ENCODE results near the gene DSN1.
"Not testable (repeated sequence)": the region's sequence is repeated elsewhere in the genome, so short reads cannot be mapped to it uniquely, and the experiment has no call there.

DSN1 gene

GRCh38 chr20:36773597-36774390 is at the start of gene DSN1:
TSS of gene DSN1 (minus strand) at chr20:36773763. CDS start at chr20:36771458, 2,305 bp downstream.
- DNase-seq: peak; percentile 93

DNA sequence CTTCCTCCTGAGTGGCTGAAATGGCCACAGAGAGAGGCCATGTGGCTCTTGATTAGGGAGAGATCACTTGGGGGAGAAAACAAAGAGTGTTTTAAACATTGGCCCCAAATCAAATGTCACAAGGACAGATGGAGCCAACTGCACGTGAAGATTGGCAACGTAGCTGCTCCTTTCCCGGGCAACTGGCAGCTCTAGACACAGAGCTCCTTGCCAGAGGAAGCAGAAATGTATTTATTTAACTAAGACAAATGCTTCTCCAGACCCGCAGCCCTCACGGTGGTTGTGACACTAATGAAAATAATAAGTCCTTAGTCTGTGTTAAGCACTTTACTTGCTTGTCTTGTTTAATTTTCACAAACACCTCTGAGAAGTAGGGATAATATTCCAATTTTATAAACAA is 49.6 kb upstream of the DSN1 start:
- no peak for DNase-seq

GRCh38 chr20:36821964-36822437 is 48.4 kb upstream of the DSN1 start:
- DNase-seq: peak; percentile 18

DNA sequence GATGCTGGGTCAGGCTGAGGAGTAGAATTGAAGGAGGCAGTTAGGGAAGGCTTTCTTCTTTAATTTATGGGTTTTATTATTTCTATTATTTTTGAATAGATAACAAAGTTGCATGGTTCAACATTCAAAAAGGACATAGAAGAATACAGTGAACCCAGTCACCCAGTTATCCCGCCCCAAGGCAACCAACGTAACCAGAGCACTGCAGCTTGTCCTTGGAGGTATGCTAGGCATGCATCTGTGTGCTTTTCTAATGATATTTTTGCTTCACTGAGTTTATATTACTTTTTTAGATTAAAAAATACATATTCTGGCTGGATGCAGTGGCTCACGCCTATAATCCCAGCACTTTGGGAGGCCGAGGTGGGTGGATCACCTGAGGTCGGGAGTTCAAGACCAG is 47.4 kb upstream of the DSN1 start:
- DNase-seq: no peak

DNA sequence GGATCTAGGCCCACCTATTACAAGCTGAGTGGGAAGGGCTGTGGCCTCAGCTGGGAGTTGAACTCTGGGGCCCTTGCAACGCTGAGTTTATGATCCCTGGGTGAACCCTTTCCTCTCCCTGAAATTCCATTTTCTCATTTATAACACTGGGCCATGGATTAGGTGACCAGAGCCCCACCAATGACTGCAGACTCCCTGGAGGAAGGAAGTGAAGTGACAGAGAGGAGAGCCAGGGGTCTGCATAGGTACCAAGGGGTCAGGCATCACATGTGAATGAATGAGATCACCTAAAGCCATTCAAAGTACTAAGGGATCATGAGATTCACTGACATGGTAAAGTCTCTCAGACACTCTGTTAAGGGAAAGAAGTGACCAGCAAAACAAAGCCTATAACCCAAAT is 46.5 kb upstream of the DSN1 start:
- DNase-seq: no peak

DNA sequence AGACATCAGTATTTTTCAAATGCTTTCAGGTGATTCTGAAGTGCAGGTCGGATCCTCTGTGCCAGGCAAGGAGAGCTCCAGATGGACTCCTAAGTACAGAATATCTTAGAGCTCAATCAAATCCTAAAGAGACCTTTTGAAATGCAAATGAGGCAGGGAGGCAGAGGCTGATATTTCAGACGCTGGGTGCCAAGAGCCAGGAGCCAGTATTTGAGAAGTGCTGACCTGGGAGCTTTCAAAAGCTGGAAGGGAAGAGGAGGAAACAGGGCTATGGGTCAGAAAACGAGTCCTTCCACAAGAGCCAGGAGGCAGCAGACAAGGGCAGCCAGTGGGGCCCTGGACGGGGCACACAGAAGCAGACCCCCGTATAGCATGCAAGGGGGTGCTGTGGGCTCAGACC is 46.1 kb upstream of the DSN1 start:
- DNase-seq: no peak

GRCh38 chr20:36818861-36819260 is 45.3 kb upstream of the DSN1 start:
- no peak for DNase-seq

DNA sequence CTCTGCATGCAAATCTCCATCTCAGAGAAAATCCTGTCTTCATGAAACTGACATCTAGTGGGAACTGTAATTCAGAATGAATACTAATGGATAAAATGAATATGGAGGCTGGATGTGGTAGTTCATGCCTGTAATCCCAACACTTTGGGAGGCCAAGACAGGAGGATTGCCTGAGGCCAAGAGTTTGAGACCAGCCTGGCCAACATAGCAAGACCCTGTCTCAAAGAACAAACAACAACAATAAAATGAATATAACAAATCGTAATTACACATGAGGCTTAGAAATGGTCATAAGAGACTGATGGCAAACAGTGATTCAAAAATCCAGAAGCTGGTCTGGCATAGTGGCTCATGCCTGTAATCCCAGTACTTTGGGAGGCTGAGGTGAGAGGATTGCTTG is 44.6 kb upstream of the DSN1 start:
- DNase-seq: no peak

DNA sequence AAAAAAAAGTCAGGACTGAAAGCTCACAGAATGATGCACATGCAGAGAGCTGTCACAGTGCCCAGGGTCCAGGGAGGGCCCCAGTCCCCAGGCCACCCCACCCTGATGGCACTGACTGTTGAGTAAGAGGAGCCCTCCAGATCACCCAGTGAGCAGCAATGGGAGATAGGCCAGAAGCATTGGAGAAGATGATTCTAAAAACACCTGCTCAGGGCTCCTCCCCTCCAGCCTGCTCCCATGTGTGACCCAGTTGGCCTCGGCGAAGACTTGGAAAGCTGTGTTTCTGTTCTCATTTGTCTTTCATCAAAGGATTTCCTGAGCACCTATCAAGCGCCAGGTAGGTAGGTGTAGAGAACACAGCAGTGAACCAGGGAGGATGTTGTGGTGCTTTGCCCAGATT is 43.9 kb upstream of the DSN1 start:
- no peak for DNase-seq

GRCh38 chr20:36815454-36816091 is 42.0 kb upstream of the DSN1 start:
- no peak for DNase-seq

- DNase-seq: no peak
These were observed 39.3 kb upstream of the DSN1 start for GRCh38 chr20:36812594-36813463.

GRCh38 chr20:36808317-36809257 is 35.0 kb upstream of the DSN1 start:
- no peak for DNase-seq

DNA sequence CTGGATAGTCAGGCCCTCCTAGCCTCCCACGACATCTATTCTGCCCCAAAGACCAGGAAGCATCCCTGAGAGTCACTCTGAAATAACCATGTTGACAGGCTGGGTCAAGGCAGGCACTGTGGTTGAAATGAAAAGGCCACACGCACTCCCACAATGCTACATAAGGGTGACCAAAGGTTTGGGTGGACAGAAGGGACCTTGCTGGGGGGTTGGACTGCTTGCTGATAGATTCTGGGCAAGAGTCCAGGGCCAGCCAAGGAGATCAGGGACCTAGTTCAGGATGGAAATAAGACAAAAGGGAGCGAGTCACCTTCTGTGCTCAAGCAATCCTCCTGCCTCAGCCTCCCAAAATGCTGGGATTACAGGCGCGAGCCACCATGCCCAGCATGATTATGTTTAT is 32.5 kb upstream of the DSN1 start:
- DNase-seq: no peak

- DNase-seq: no peak
These were observed 31.8 kb upstream of the DSN1 start for GRCh38 chr20:36805396-36805795.

- DNase-seq: no peak
These were observed 30.9 kb upstream of the DSN1 start for GRCh38 chr20:36804425-36804824.

DNA sequence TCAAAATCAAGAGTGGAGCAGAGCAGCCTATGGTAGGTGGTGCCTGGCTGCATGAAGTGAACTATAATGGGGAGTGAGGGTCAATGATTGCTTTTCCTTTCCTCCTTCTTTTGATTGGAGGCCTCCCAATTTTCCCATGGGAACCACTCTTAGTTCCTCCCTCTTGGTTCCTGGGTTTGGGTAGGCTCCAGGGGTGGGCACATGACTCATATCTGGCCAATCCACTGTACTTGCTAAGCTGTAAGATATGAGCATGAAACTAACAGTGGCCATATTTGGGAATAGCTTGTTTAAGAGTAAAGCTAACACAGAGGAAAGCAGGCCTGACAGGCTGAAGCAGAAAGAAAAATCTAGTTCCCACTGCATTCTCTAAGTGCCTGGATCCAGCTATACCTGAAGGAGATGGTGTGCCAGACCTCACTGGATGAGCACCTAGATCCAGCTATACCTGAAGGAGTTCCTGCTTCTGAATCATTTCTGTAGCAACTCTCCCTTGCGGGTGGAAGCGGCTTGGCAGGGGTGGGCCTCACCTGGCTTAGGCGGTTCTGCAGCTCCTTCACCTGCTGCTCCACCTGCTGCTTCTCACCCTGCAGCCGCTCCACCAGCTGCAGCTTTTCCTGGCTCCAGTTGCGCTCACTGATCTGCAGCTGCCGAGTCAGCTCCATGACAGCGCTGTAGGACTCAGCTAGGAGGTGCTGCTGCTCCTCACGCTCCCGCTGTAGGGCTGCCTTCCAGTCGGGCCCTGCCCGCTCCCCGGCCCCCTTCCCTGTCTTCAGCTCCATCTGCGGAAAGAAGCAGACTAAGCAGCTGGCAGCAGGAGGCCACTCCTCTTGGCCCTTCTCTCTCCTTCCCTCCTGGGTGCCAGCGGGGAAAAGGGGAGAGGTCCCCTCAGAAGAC is 29.0 kb upstream of the DSN1 start:
- DNase-seq: no peak

DNA sequence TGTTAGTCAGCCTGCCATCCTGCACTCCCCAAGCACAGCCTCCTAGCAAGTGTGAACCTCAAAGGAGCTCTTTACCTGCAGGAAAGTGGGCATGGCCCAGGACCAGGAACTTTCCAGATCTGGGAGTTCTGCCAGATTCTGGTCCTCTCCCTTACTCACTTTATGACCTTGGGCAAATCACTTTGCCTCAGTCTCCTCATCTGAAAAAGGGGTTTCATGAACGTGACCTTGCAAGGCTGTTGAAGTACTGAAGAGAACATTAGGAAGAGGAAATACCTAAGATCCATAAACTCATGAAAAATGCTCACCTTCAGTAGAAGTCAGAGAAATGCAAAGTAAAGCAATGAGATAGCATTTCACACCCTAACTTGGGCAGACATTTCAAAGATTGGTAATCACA is 26.8 kb upstream of the DSN1 start:
- DNase-seq: no peak

DNA sequence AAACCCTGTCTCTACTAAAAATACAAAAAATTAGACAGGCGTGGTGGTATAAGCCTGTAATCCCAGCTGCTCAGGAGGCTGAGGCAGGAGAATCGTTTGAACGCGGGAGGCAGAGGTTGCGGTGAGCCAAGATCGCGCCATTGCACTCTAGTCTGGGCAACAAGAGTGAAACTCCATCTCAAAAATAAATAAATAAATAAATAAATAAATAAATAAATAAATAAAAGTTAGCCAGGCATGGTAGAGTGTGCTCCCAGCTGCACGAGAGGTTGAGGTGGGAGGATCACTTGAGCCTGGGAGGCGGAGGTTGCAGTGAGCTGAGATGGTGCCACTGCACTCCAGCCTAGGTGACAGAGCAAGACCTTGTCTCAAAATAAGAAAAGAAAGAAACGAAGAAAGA is 25.8 kb upstream of the DSN1 start:
- not testable (repeated sequence) for DNase-seq

DNA sequence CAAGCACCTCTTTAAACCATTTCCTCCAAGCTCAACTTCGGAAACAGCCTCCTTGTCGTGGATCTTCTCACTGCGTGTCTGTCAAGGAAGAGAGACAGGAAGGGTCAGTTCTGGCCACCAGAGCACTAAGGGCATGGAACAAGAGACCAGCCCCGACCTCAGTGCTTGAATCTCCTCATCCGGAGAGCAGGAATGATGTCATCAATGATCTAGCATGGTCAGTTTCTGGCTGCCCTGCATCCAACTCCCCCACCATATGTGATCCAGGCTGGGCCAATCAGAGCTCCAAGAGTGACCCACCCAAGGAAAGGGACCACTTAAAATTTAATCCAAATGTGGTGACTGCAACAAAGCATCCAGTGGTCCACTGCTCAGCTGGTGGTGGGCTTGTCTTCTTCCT is 23.3 kb upstream of the DSN1 start:
- DNase-seq: no peak

GRCh38 chr20:36796117-36796516 is 22.6 kb upstream of the DSN1 start:
- DNase-seq: no peak

DNA sequence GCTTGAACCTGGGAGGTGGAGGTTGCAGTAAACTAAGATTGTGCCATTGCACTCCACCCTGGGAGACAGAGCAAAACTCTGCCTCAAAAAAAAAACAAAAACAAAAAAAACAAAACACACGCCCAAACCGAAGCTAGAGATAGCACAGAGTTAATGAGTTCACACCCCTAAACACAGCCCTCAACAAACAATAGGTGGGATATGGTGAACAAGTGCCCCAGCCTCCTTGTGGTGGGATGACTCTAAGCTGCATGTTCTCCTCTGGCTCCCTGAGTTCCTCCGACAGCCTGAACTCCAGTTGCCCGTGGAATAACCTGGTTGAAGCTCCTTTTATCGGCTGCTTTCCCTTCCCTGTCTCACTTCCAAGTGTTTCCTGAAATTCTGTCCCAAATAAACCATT is 22.1 kb upstream of the DSN1 start:
- DNase-seq: no peak
